ENCODE data around the gene CDH4. TPM values are rescaled to one million over a fixed set of nuclear protein-coding genes. Genes with fewer than 3 reads are reported as not detected.

CDH4 gene
- total and polyA plus RNA-seq, 2 of the 8 experiments (the other 6 are each of a cell fraction or from before 2014, with no cell fraction given): 4.3 to 7.9 TPM

DNA sequence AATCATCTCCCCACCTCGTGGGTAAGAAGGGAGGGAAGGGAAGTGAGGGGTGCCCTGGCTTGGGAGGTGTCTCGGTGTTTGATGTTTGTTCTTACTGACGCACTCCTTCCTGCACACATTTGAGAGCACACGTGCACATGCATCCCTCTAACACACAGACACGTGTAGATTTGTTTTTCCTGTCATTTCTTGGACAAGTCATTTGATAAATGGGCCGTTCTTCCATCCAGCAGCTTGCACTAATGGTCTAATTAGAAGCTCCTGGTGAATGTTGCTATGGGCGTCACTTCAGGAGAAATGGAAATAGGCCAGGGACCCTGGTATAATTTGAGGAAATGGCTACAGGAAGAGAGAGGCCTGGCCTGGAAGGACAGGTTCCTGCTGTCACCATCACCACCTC is 352.5 kb downstream of the CDH4 start:
- H3K4me1 ChIP-seq (replicated peaks in 1 of 4; ENCODE audit: control insufficient read depth in 3 of 4, insufficient read depth in 4 of 4, low read length in 3 of 4): no peaks in the 10 kb centered on the region
- 91% methylated on average over 7 of the region's 7 CpGs; no CpG with 5 or more reads in 1 of the 2 experiments for WGBS, 2 experiments (ENCODE audit: extremely low coverage in 1 of 2, insufficient coverage in 1 of 2, insufficient read length in 1 of 2, insufficient replicate concordance in 2 of 2, low coverage in 1 of 2, low lambda C conversion rate in 2 of 2, missing lambda C conversion rate in 1 of 2)
- H2BK15ac ChIP-seq (ENCODE audit: low read length): no peak overlapping the region
- H3K18ac ChIP-seq (ENCODE audit: extremely low read depth, low read length): no peak overlapping the region
- H3K56ac ChIP-seq (replicated peaks; ENCODE audit: insufficient read length, low read depth, low read length): no peak overlapping the region
- H2AFZ ChIP-seq (ENCODE audit: low read length): no peak overlapping the region
- no peak overlapping the region for H3K23ac ChIP-seq (ENCODE audit: insufficient read length)
- no peak overlapping the region for H3K4me2 ChIP-seq (ENCODE audit: insufficient read depth in 1 of 2, low read depth in 2 of 2, low read length in 2 of 2)
- H3K36me3 ChIP-seq (ENCODE audit: control insufficient read depth in 2 of 4, insufficient read depth in 4 of 4, low read length in 3 of 4): no peaks in the 10 kb centered on the region; a peak in 1 of 8 replicates
- no peaks in the 10 kb centered on the region for H3K79me1 ChIP-seq (ENCODE audit: low read depth, low read length)
- H3K27me3 ChIP-seq (replicated peaks in 1 of 4; ENCODE audit: control insufficient read depth in 3 of 4, extremely low read depth in 1 of 4, insufficient read depth in 3 of 4, low read length in 3 of 4): peaks cover 0 to 3% (median 2%) of the 10 kb centered on the region in 4 experiments; a peak in 2 of 7 replicates
- no peak overlapping the region for H4K5ac ChIP-seq (ENCODE audit: insufficient read length, low read depth, low read length)
- no peaks in the 10 kb centered on the region for H3K23me2 ChIP-seq (ENCODE audit: low read depth, low read length)
- H2BK5ac ChIP-seq (ENCODE audit: low read depth, low read length): no peak overlapping the region
- CTCF ChIA-PET (ENCODE audit: partially characterized antibody): interaction anchor here (2.3 kb wide), 1 partner anchor 58 kb away, joined by 7 read pairs; no protein-coding TSS in a partner anchor
- no peak overlapping the region for H2BK12ac ChIP-seq (ENCODE audit: low read depth, low read length)
- H2BK120ac ChIP-seq (replicated peaks; ENCODE audit: low read depth, low read length): no peak overlapping the region
- peaks cover 11 to 12% of the 10 kb centered on the region in 2 experiments; a peak in 3 of 4 replicates for H3K9me3 ChIP-seq (ENCODE audit: insufficient read depth in 2 of 2, low read depth in 1 of 2, low read length in 1 of 2)
- TF ChIP-seq, protein P1, sequence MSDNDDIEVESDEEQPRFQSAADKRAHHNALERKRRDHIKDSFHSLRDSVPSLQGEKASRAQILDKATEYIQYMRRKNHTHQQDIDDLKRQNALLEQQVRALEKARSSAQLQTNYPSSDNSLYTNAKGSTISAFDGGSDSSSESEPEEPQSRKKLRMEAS (IDR thresholded peaks at IDR 0.05): no peak
- no peak for TF ChIP-seq CTBP2 (IDR thresholded peaks at IDR 0.05; ENCODE audit: borderline replicate concordance, insufficient read depth, insufficient read length, low read length)
- DNase-seq (ENCODE audit: low read depth in 1 of 2, low spot score in 2 of 2) (no peak), FAIRE-seq (no peak)
- H3K79me2 ChIP-seq (ENCODE audit: control insufficient read depth in 1 of 2, insufficient read depth in 2 of 2, low read length in 2 of 2): no peaks in the 10 kb centered on the region
- no peak overlapping the region for H2BK20ac ChIP-seq (ENCODE audit: low read length)
- H3K27ac ChIP-seq (ENCODE audit: low read depth, low read length): no peak overlapping the region
- no peak overlapping the region for H4K91ac ChIP-seq (replicated peaks; ENCODE audit: insufficient read length, low read length)
- POLR2A ChIA-PET (ENCODE audit: partially characterized antibody): no interaction called here
- H2AK5ac ChIP-seq (ENCODE audit: low read depth, low read length): no peak overlapping the region
- no peak overlapping the region for H3K4ac ChIP-seq (replicated peaks; ENCODE audit: insufficient read length, low read depth, low read length)
- H3K14ac ChIP-seq (ENCODE audit: insufficient read length): no peak overlapping the region
- H3K9ac ChIP-seq (replicated peaks in 1 of 4; ENCODE audit: extremely low read depth in 1 of 4, low read depth in 3 of 4, low read length in 3 of 4): no peak overlapping the region
- peaks cover 2% of the 10 kb centered on the region in 2 experiments for H4K20me1 ChIP-seq (replicated peaks in 1 of 2; ENCODE audit: control insufficient read depth in 1 of 2, insufficient read depth in 2 of 2, low read length in 2 of 2)
- no peak overlapping the region for H3K4me3 ChIP-seq (ENCODE audit: extremely low read depth in 1 of 4, insufficient read depth in 2 of 4, low read depth in 3 of 4, low read length in 4 of 4)
- H4K8ac ChIP-seq (ENCODE audit: extremely low read depth, insufficient read depth, low read length): no peak overlapping the region

Measured in H1 (cell line).